Embryonic facial prominence (tissue), 1 donor: Measurements from ENCODE around the gene TRAPPC11.

Experiments used
- DNase-seq: peaks from one replicate; pipeline ENCODE4 v3.0.0-alpha.2; 2016; ENCODE audit errors: extremely low spot score

Gene TRAPPC11

DNA sequence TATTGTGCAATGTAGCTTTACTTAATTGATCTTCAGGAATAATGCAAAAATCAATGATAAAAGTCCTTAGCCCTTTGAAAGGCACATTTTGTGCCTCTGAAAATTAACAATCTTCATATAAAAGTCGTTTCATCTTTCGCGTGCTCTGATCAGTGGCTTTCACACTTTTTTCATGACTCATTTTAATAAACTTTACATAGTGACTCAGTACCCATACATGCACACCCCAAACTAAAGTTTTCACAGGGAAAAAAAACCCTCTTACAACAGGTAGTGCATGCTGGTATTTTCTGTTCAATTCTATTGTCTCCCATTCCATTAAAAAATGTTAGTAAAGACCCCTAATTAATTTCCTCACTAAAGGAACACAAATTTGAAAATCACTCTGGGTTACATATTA, 21.6 kb upstream of the TRAPPC11 start:
- DNase-seq, result no peak

DNA sequence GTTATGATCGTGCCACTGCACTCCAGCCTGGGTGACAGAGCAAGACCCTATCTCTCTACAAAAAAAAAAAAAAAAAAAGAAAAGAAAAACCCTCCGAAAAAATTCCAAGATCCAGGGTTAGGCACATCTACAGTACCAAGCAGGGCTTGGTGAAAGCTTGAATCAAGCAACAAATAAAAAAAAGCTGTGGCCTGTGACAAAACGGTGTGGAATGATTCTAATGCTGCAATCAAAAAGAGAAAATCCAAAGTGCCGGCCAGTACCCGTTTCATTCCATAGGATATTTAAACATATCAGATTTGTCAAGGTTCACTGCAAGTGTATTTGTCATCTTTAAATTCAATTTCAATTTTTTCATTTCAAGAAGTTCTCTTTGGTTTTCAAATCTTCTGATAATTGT, 20.7 kb upstream of the TRAPPC11 start:
- DNase-seq, result no peak

DNA sequence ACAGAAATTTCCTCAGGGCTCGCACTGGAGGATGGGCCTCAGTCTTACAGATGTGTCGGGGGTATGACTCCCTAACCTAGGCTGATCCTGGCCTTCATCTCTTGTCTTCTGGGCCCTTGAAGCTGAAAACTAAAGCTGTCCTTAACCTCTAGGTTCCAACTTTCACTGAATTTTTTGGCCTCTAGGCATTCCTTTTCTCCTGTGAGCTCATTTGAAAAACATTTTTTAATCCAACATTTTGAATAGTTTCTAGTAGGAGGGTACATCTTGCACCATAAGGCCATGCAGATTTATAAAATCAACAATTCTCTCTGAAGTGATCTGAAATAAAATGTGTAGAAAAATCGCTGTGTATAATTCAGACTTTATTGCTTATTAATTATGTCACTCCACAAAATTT, 19.8 kb upstream of the TRAPPC11 start:
- DNase-seq, result no peak

DNA sequence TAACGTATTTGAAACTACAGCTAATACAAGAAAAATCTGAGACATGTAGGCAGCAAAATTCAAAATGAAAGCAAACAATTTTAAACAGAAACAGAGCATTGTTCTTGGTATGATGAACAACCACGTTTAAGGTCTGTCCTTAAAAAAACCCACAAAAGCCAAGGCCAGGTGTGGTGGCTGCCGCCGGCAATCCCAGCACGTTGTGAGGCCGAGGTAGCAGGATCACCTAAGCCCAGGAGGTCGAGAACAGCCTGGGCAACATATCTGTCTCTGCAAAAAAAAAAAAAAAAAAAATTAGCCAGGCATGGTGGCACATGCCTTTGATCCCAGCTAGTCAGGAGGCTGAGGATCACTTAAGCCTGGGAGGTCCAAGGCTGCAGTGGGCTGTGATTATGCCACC, 13.8 kb upstream of the TRAPPC11 start:
- DNase-seq, result no peak

DNA sequence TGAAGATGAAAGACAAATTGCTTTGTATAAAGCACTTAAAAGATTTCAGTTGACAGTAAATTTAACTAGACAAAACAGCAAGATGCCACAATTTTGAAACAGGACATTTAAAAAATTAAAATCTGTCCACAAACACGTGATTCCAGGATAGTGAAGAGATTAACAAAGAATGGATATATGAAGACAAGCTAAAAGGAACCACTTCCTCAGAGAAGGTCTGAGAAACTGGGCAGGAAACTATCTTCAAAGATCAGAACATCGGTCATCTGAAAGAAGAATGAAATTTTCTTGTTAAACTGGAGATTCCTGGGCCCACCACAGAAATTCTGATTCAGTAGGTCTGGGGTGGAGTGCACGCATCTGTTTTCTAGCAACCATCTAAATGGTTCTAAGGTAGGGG, 1.5 kb upstream of the TRAPPC11 start:
- DNase-seq, result no peak

DNA sequence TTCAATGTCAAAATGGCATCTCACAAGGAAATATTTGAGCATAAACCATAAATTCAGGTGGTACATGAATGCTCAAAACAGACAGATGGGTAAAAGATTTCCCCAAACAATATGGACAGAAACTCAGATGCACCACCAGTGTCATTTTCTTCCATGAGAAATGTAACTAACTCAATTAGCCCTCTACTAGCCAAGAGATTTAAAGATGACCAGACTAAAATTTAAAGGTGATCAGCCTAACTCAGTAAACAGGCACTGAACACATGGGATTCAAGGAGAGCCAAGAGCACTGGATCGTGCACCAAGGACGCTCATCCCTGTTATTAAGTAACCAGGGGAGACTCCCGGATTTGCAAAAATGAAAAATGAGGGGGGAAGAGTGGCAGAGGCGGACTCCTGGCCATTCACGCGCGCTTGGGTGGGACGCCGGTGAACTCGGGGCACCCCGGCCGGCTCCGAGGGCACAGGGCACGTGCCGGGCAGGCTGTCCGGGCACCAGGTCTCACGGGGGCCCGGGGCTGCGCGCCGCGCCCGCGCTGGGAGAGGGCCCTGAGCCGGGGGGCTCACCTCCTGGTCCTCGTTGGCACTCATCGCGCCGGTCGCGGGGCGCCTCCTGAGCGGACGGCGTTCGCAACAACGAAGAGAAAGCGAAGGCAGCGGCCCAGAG, 598 bp upstream of the TRAPPC11 start:
- DNase-seq, result no peak

DNA sequence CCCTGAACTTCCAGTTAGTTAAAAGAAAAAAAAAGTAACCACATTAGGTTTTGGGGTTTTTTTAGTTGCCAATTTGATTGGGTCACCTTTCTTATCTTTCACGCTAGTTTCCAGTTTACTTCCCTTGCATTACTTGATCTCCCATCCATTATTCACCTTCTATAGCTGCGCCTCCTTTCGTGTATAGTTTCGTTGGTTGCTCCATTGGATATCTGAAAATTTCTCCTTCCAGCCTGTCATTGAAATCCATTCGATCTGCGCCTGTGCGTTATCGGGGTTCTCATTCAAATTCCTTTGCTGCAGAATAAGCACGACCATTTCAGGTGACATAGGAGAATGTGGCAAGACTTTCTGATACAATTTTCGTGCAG, 764 bp downstream of the TRAPPC11 start:
- DNase-seq, result no peak

DNA sequence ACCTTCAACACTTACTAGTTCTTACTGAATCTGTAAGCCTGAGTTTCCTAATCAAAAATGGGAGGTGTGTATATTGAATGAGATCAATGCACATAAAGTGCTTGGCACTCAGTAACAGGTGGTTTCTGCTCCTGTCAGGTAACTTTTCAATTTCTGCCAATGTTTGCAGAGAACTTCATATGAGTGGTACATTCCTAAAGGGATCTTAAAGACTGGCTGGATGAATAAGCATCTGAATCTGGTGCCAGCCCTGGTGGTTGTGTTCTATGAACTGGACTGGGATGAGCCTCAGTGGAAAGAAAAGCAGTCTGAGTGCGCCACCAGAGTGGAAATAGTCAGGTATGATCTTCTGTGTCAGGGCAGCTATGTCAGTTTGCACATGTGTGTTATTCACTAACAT, 7.0 kb downstream of the TRAPPC11 start:
- DNase-seq, result no peak

DNA sequence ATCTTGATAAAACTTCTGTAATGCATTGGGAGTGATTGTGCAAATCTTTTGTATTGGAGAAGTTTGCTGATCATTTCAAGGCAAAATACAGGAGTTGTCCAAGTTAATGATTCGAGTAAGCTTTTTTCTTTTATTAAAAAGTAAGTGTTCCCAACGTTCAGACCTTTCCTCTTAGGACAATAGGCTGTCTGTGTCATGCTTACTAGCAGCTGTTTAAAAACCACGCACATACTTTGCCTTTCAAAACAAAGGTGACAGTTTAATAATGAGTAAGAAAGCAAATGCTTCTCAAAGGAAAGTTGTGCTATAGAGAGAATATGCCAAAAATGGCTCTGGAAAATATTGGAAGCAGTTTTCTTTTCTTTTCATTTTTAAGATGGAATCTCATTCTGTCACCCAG, 11.2 kb downstream of the TRAPPC11 start:
- no peak for DNase-seq

DNA sequence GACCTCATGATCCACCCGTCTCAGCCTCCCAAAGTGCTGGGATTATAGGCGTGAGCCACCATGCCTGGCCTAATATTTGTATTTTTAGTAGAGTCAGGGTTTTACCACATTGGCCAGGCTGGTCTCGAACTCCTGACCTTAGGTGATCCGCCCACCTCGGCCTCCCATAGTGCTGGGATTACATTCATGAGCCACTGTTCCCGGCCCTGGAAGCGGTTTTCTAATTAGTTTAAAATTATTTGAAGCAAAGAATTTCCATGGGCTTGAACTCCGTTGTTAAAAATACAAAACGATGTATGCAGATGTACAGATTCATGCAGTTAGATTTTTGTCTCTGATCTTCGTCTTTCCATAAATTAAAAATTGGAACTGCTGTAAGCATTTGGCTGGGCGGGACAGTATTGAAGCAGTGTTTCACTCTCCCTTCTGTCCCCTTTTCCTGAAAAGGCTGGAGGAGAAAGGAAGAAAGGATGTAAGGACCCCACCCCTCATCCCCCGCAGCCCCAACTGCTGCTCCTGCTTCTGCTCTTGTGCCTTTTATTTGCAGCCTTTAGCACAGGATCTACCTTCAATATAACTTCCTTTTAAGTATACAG, 12.0 kb downstream of the TRAPPC11 start:
- no peak for DNase-seq

DNA sequence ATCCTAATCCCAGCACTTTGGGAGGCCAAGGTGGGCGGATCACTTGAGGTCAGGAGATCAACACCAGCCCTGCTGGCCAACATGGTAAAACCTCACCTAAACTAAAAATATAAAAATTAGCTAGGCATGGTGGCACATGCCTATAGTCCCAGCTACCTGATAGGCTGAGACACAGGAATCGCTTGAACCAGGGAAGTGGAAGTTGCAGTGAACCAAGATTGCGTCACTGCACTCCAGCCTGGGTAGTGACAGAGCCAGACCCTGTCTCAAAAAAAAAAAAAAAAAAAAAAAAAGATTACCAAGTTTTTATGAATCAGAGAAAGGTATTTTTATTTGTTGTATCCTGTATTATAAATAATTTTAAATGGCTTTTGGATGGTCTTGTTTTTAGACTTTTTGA, 15.1 kb downstream of the TRAPPC11 start:
- DNase-seq, result no peak

DNA sequence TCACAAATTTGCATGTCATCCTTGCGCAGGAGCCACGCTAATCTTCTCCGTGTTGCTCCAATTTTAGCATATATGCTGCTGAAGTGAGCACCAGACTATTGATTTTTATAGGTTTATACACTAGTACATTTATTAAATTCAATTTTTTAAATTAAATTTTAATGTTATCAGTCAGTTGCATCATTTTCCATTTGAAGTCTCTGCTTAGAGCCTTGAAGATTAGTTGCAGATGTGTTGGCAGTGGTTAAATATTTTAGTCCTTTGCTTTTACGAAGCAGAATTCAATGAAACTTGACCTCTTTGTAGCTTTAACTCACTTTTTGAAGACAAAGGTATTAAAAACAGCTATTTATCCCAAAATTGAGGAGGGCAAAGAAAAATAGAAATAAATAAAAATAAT, 16.5 kb downstream of the TRAPPC11 start:
- DNase-seq, result peak; percentile 30

DNA sequence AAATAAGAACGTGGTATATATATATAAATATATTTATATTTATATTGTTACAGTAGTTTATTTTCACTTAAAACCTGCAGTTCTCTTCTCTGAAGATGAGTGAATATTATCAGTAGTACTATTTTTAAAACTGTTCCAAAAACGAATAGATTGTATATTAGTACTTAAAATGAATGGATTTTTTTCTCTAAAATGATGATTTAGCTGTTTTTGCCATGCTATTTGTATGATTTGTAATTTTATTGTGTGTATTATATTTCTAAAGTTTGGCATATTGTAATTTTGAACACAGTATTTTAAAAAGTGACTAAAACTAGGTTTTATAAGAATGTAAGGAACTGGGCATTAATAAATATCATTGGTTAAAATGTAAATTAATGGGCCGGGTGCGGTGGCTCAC, 22.0 kb downstream of the TRAPPC11 start:
- DNase-seq, result no peak

DNA sequence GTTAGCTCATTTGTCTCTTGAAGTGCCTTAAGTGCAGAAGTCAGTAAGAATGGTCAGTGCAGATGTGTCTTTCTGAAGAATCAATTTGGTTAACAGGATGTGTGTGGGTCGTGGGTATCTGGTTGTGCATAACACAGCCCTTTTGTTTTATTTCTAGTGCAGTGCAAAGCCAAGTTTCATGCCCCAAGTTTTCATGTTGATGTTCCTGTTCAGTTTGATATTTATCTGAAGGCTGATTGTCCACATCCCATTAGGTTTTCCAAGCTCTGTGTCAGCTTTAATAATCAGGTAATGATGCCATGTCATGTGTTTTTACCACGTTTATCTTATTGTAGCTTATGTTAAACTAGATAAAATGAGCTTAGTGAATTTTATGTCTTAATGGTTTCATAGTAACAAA, 27.4 kb downstream of the TRAPPC11 start:
- no peak for DNase-seq

DNA sequence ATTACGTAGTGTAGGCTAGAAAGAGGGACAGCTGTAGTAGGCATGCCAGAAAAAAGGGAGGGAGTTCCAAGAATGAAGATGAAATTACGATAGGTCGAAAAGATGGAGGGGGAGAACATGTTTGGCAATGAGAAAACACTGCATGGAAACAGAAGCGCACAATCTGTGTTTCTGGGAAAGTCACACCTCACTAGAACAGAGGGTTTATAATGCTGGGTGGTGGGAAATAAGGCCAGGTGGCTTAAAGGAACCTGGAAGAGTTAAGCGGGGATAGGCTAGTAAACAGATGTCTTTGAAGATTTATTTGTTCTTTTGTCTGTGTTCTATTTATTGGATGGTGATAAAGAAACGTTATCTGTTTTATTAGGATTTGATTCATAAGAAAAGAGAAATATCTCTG, 29.1 kb downstream of the TRAPPC11 start:
- no peak for DNase-seq

DNA sequence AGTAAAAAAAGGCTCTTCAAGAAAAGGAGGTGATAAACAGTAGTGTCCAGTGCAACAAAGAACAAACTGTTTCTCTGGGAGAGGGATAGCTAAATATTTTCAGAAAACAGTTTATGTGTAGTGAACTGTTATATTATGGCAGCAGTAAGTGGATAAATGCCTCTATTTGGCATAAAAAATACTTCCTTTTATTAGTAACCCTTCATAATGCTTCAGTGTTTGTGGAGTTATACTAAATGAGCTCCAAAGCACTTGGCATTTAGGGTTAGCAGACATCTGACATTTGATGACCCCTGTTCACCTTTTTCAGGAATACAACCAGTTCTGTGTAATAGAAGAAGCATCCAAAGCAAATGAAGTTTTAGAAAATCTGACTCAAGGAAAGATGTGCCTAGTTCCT, 31.9 kb downstream of the TRAPPC11 start:
- DNase-seq, result no peak

DNA sequence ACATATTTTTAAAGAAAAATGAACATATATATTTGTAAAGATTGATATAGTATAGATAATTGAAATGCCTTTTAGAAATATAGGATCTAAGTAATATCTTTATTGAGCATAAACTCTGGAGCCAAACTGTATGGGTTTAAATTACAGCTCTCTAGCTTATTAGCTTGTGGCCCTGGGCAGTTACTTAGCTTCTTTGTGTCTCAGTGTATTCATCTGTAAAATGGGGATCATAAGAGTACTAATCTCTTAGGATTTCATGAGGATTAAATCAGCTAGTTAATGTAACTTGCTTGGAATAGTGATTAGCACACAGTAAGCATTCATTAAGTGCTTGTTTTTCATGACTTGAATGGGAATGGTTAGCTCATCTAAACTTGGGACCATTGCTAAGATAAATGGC, 32.8 kb downstream of the TRAPPC11 start:
- no peak for DNase-seq

DNA sequence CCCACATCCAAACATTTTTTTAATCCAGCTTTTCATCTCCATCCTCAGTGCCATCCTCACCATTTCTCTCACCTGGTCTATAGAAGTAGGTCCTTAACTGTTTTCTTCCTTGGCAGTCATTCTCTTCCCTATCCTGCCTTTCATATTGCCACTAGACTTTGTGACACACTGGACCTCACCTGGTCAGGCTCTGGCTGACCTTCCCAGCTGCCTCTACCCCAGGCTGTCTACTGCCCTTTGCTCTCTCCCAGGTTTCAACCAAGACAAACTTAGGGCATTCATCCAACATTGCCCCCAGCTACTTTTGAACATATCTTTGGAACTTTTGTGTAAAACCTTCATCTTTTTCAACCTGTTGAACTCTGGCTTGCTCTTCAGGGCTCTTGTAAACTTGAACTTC, 39.8 kb downstream of the TRAPPC11 start:
- DNase-seq, result no peak

DNA sequence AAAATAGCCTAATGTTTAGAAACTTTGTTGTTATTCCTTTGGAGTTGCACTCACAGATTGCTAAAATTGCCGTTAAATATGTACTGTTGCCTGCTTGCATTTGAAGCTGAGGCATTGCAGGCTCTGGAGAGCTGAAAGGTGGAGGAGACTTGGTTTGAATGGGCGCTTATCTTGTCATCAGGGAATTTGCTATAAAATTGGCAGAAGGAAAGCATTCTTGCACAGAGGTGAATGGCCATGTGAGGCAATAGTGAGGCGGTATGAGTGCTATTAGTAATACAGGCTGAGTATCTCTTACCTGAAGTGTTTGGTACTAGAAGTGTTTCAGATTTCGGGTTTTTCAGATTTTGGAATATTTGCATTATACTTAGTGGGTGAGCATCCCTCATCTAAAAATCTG, 41.3 kb downstream of the TRAPPC11 start:
- no peak for DNase-seq

DNA sequence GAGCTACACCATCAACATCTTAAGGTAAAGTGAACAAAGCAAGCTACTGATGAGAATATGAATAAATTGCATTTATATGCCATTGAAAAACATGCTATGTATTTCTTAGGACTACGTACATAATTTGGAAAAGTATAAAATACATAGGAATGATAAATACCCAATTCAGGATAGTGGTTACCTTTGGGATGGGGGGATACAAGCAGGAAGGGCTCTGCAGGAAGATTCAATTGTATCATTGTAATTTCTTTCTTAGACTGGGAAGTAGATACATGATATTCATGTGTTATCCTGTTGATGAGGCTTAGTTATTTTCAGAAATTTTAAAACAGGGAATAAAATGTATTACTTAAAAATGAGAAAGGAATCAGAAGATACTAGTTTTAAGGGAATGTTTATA, 43.4 kb downstream of the TRAPPC11 start:
- no peak for DNase-seq

DNA sequence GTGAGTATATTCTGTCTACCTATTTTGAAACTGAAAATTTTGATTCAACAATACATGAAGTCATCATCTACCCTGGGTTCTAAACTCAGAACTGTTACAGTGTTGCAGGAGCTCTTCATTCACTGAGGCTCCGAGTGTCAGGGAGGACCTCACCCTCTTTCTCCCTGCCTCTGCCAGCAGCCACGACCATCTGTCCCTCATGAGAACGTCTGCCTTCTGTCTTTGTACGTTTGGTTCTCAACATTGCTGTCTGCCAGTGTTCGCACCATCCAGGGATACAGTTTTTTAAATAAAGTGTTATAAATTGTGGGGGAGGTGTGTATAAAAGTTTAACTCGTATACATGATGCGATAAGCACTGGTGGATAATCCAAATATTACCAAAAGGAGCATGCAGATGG, 55.5 kb downstream of the TRAPPC11 start:
- no peak for DNase-seq

DNA sequence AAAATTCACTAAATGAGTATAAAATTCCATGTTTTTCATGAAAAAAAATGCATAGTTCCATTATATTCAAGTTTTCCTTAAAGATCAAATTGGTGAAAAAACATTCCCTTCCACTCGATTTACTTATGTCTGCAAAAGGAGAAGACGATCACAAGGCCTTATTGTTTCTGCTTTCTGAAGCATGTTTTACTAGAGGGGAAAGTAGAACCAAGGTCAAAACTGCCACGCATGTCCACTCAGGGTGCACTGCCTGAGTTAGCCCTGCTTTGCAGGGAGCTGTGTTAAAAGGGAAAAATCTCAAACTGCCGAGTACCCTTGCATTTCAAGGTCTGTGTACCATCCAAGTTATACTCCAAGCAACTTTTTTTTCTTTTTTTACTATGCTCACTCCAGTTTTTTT, 57.2 kb downstream of the TRAPPC11 start:
- DNase-seq, result no peak

DNA sequence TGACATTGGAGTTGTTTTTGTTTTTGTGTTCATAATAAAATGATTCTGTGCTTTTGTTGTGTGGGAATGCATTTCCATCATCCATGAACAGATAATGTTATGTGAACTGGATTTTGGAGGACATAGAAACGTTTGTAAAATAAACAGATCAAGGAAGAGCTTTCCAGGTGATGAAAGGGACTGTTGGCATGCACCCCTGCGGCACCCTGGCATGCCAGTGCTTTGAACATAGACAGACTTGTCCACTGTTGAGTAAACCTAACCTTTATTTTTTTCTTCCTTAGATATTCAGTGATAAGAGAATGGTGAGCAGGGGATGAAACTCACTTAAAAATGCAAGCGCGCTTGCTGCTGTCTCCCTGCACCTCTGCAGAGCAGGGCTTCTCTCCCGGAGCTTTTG, 59.8 kb downstream of the TRAPPC11 start:
- no peak for DNase-seq
